Endodermal cell (in vitro differentiated cells): Measurements from ENCODE around the gene PIK3CA. TPM values are rescaled to one million over a fixed set of nuclear protein-coding genes. Genes with fewer than 3 reads are reported as not detected.

Source experiments
- DNase-seq: peaks from one replicate; pipeline ENCODE4 v3.0.0-alpha.2; 2017
- H3K27ac ChIP-seq: 2 replicates; pipeline ENCODE4 v1.5.1; 2013; ENCODE audit warnings: mild to moderate bottlenecking, low read depth, low read length, moderate library complexity
- H3K27me3 ChIP-seq: 2 replicates; pipeline ENCODE4 v1.6.1; 2013; ENCODE audit warnings: mild to moderate bottlenecking, low read length, moderate library complexity; ENCODE audit not compliant: insufficient read depth, control insufficient read depth, poor library complexity, severe bottlenecking
- H3K36me3 ChIP-seq: 2 replicates; pipeline ENCODE4 v1.7.0; 2013; ENCODE audit warnings: mild to moderate bottlenecking, low read length, moderate library complexity; ENCODE audit not compliant: control insufficient read depth, insufficient read depth
- H3K4me1 ChIP-seq: one replicate; pipeline ENCODE4 v1.7.0; 2013; ENCODE audit warnings: low read length; ENCODE audit not compliant: control insufficient read depth, insufficient read depth
- H3K4me3 ChIP-seq: 2 replicates; pipeline ENCODE4 v1.5.1; 2013; ENCODE audit warnings: mild to moderate bottlenecking, low read length, moderate library complexity
- H3K9ac ChIP-seq: 2 replicates; pipeline ENCODE4 v1.6.1; 2013; ENCODE audit warnings: mild to moderate bottlenecking, low read length, moderate library complexity; ENCODE audit not compliant: poor library complexity, severe bottlenecking; ENCODE audit errors: extremely low read depth
- H3K9me3 ChIP-seq: 2 replicates; pipeline ENCODE4 v1.6.1; 2013; ENCODE audit warnings: mild to moderate bottlenecking, low read length, moderate library complexity; ENCODE audit not compliant: control insufficient read depth
- H3K27ac Mint-ChIP-seq: 2 replicates; pipeline ENCODE4 v1.8.0; 2020; ENCODE audit warnings: mixed read lengths
- H3K27me3 Mint-ChIP-seq: 2 replicates; pipeline ENCODE4 v1.8.0; 2021; ENCODE audit warnings: mild to moderate bottlenecking, mixed read lengths; ENCODE audit not compliant: insufficient read depth
- H3K36me3 Mint-ChIP-seq: 2 replicates; pipeline ENCODE4 v1.8.0; 2020; ENCODE audit warnings: low read depth, mixed read lengths
- H3K4me1 Mint-ChIP-seq: 2 replicates; pipeline ENCODE4 v1.8.0; 2020; ENCODE audit warnings: mixed read lengths
- H3K4me3 Mint-ChIP-seq: 2 replicates; pipeline ENCODE4 v1.8.0; 2020; ENCODE audit warnings: mild to moderate bottlenecking, moderate library complexity, mixed read lengths
- H3K9me3 Mint-ChIP-seq: 2 replicates; pipeline ENCODE4 v1.8.0; 2020; ENCODE audit warnings: mild to moderate bottlenecking, mixed read lengths
- CTCF ChIP-seq: fragments of 200-600 bp; sonication (generic); conservative IDR thresholded peaks from 2 replicates; pipeline ENCODE4 v1.5.0; 2021; ENCODE audit warnings: antibody characterized with exemption, mild to moderate bottlenecking
- WGBS, 2 experiments: methylation state at CpG; one replicate each; pipeline versions ENCODE4 v1.1.5 to v1.1.7; 2013; ENCODE audit warnings: missing lambda C conversion rate in 2 of 2, mixed read lengths in 1 of 2; ENCODE audit not compliant: insufficient coverage in 1 of 2, insufficient read length in 1 of 2; 5-methylcytosine and 5-hydroxymethylcytosine counted together
- total RNA-seq, 2 donors: library from RNA; stranded (reverse); fragmentation: NEBNext Ultra II Directional in 1 of 2; extraction: Animal tissue kit (Norgen Biotek cat#: 25700) in 1 of 2; gene quantifications; 2 replicates in 1 of 2; 3 replicates in 1 of 2; pipeline ENCODE4 v1.2.1, GENCODE V29; 2021

PIK3CA gene
- total RNA-seq, 2 donors from 2014 or later, result 21.1 to 22.2 TPM

- Mint-ChIP-seq H3K27ac (peak overlapping the region; percentile 85), H3K9me3 (no peaks in the 10 kb centered on the region), H3K4me3 (no peak overlapping the region), H3K36me3 (no peaks in the 10 kb centered on the region), H3K4me1 (peaks cover 30% of the 10 kb centered on the region), H3K27me3 (peaks cover 4% of the 10 kb centered on the region)
- Histone ChIP-seq H3K27me3 (no peaks in the 10 kb centered on the region), H3K4me1 (no peaks in the 10 kb centered on the region), H3K4me3 (peak overlapping the region; percentile 93), H3K9ac (peak overlapping the region; percentile 64), H3K36me3 (no peaks in the 10 kb centered on the region), H3K27ac (no peak overlapping the region), H3K9me3 (peaks cover 5% of the 10 kb centered on the region)
- TF ChIP-seq CTCF, result no peak
- DNase-seq, result no peak
- 0 to 8% methylated on average over 8 to 9 of the region's 9 CpGs for WGBS, 2 experiments
Observed at GRCh38 chr3:179149406-179149867, 1.3 kb downstream of the PIK3CA start.

GRCh38 chr3:179149951-179150350 lies 1.8 kb downstream of the PIK3CA start:
- H3K9ac ChIP-seq, result peak overlapping the region; percentile 64
- no peak for DNase-seq
- 60 to 100% methylated on average over 1 of the region's 4 CpGs for WGBS, 2 experiments
- Mint-ChIP-seq H3K36me3 (no peaks in the 10 kb centered on the region), H3K9me3 (no peaks in the 10 kb centered on the region), H3K27me3 (peaks cover 4% of the 10 kb centered on the region), H3K27ac (no peak overlapping the region), H3K4me1 (peaks cover 30% of the 10 kb centered on the region), H3K4me3 (no peak overlapping the region)
- no peak for TF ChIP-seq CTCF
- peaks cover 5% of the 10 kb centered on the region for H3K9me3 ChIP-seq
- no peaks in the 10 kb centered on the region for H3K4me1 ChIP-seq
- peak overlapping the region; percentile 93 for H3K4me3 ChIP-seq
- no peak overlapping the region for H3K27ac ChIP-seq
- no peaks in the 10 kb centered on the region for H3K36me3 ChIP-seq
- no peaks in the 10 kb centered on the region for H3K27me3 ChIP-seq

- no peaks in the 10 kb centered on the region for H3K27me3 ChIP-seq
- H3K4me3 Mint-ChIP-seq, result no peak overlapping the region
- no peak for DNase-seq
- H3K36me3 ChIP-seq, result no peaks in the 10 kb centered on the region
- H3K4me3 ChIP-seq, result peak overlapping the region; percentile 93
- H3K9me3 ChIP-seq, result peaks cover 5% of the 10 kb centered on the region
- H3K36me3 Mint-ChIP-seq, result no peaks in the 10 kb centered on the region
- WGBS, 2 experiments, result 90% methylated on average over 3 of the region's 3 CpGs; no CpG with 5 or more reads in 1 of the 2 experiments
- H3K27me3 Mint-ChIP-seq, result peaks cover 4% of the 10 kb centered on the region
- no peak overlapping the region for H3K27ac Mint-ChIP-seq
- peaks cover 30% of the 10 kb centered on the region for H3K4me1 Mint-ChIP-seq
- H3K9ac ChIP-seq, result no peak overlapping the region
- no peak overlapping the region for H3K27ac ChIP-seq
- no peak for TF ChIP-seq CTCF
- H3K4me1 ChIP-seq, result no peaks in the 10 kb centered on the region
- H3K9me3 Mint-ChIP-seq, result no peaks in the 10 kb centered on the region
Observed at GRCh38 chr3:179150610-179151009, 2.5 kb downstream of the PIK3CA start.
